Activated T-cell treated with anti-CD3 and anti-CD28 coated beads for 1 hour (primary cell): Measurements from ENCODE around the gene SLC2A3.
"Not testable (repeated sequence)": the region's sequence is repeated elsewhere in the genome, so short reads cannot be mapped to it uniquely, and the experiment has no call there.

Experiments used
- DNase-seq: peaks from one replicate; pipeline ENCODE4 v3.0.0-alpha.2; 2020; ENCODE audit warnings: low read depth

The SLC2A3 gene

GRCh38 chr12:7915661-7916403, 20.2 kb downstream of the SLC2A3 start:
- DNase-seq: no peak

DNA sequence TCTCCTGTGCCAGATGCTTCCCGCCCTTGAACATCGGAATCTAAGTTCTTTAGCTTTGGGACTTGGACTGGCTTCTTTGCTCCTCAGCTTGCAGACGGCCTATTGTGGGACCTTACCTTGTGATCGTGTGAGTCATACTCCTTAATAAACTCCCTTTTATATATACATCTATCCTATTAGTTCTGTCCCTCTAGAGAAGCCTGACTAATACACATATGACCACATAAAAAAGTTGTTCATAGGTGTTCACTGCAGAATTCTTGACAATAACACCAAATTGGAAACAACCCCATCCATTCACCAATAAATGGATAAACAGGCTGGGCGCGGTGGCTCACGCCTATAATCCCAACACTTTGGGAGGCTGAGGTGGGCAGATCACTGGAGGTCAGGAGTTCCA, 25.9 kb downstream of the SLC2A3 start:
- not testable (repeated sequence) for DNase-seq

GRCh38 chr12:7907009-7907408, 29.0 kb downstream of the SLC2A3 start:
- peak; percentile 23 for DNase-seq

DNA sequence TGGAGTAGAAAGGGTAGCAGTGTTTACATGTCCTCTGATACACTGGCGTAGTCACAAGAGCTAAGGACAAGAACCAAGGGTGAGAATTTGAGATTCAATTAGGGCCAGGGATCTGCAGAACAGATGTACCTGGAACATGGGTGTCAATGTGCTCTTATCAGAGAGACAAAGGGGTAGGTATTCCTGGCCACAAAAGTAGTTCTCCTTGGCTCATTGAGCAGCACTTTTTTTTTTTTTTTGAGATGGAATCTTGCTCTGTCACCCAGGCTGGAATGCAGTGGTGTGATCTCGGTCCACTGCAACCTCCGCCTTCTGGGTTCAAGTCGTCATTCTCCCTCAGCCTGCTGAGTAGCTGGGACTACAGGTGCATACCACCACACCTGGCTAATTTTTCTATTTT, 29.7 kb downstream of the SLC2A3 start:
- DNase-seq: not testable (repeated sequence)

DNA sequence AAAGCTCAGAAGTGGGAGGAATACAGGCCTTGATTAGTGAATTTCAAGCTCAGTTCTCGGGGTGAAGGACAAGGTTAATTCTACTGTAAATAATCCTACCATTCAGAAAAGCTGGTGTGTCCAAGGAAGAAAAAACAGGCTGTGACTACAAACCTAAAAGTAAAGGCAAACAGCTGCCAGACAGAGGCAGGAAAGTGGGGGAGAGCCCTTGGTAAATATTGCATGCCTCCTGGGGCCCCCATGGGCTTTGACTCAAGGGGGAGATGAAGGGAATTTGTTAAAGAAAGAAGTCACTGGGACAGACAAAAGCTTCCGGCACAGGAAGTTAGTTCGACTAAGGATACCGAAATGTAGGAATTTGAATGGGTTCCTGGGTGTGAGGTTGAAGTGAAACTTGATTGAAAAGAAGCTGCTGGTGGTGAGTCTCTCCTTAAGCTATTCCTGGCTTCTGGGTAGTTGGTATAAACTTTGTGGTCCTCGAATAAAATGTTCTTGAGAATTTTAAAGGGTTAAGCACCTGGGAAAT, 30.3 kb downstream of the SLC2A3 start:
- not testable (repeated sequence) for DNase-seq

DNA sequence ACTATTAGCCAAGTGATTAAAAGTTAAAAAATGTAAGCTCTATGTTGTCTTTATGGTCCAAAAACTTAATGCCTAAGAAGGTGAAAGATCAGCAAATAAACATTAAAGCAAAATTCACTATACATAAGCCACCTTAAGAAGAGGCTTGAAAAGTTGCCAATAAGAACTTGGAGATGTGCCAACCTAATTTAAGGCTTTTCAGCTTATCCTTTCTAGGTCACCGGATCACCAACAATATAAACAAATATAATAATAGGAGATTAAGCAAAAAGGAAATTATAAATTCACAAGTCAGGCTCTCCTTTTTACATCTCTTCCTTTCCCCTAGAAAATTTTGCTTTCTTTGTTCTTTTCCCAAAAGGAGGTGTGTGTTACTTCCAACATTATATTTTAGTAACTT, 30.9 kb downstream of the SLC2A3 start:
- DNase-seq: no peak

- not testable (repeated sequence) for DNase-seq
Measured at GRCh38 chr12:7902416-7902815, 33.6 kb downstream of the SLC2A3 start.

GRCh38 chr12:7899755-7900154, 36.2 kb downstream of the SLC2A3 start:
- no peak for DNase-seq

DNA sequence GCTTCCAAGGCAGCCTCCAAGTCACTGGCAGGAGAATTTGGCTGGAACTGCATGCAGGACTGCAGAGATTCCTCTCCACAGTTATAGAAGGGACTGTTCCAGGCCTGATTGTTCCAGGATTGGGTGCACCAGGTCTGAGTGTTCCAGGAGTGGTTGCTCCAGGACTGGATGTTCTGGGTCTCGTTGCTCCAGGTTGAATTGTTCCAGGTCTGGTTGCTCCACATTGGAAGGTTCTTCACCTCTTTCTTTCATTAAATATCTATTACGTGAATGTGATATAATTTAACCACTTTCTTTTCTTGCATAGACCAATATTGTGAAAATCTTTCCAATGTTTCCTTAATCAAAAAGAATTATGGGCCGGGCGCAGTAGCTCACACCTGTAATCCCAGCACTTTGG, 39.3 kb downstream of the SLC2A3 start:
- DNase-seq: not testable (repeated sequence)

DNA sequence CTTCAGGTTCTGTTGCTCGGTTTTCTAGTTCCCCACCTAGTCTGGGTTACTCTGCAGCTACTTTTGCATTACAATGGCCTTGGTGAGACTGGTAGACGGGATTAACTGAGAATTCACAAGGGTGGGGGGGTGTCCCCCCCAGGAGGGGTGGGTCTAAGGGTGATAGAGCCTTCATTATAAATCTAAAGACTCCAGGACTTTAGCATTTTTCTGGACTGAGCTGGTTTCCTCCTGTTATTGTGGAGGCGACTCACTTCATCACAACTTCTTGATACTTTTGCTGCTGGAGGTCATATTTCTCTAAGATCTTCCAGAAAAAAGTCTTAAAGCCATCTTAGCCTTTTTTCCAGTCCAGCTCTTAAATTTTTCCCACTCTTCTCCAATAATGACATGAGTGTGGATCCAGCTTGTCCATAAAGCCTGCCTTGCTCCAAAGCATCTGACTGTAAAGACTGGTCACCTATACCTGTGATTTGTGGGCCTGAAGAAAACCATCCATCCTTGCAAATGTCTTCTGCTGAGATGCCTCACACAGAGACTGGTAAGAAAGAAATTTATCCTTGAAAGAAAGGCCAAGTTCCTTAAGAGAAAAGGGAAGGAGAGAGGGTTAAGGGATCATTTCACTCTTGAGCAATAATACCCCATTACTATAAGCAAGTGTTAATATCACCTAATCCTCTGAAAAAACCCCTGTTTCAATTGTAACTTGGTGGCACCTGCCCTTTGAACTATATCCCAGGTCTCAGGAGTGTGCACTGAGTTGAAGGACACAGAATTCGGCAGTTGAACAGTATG, 43.6 kb downstream of the SLC2A3 start:
- DNase-seq: no peak

- DNase-seq: no peak
Measured at GRCh38 chr12:7884689-7885088, 51.3 kb downstream of the SLC2A3 start.

DNA sequence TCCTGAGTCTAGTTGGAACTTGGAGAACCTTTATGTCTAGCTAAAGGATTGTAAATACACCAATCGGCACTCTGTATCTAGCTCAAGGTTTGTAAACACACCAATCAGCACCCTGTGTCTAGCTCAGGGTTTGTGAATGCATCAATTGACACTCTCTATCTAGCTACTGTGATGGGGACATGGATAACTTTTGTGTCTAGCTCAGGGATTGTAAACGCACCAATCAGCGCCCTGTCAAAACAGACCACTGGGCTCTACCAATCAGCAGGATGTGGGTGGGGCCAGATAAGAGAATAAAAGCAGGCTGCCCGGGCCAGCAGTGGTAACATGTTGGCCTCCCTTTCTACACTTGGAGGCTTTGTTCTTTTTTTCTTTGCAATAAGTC, 54.3 kb downstream of the SLC2A3 start:
- not testable (repeated sequence) for DNase-seq

- DNase-seq: not testable (repeated sequence)
Measured at GRCh38 chr12:7880952-7881735, 54.8 kb downstream of the SLC2A3 start.

DNA sequence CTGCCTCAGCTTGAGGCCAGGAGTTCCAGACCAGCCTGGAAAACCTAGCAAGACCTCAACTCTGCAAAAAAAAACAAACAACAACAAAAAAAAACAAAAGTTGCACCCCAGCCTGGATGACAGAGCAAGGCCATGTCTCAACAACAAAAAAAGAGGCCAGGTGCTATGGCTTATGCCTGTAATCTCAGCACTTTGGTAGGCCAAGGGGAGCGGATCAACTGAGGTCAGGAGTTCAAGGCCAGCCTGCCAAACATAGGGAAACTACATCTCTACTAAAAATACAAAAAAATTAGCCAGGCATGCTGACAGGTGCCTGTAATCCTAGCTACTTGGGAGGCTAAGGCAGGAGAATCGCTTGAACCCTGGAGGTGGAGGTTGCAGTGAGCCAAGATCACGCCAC, 56.7 kb downstream of the SLC2A3 start:
- no peak for DNase-seq

- DNase-seq: no peak
Measured at GRCh38 chr12:7877420-7877819, 58.6 kb downstream of the SLC2A3 start.

DNA sequence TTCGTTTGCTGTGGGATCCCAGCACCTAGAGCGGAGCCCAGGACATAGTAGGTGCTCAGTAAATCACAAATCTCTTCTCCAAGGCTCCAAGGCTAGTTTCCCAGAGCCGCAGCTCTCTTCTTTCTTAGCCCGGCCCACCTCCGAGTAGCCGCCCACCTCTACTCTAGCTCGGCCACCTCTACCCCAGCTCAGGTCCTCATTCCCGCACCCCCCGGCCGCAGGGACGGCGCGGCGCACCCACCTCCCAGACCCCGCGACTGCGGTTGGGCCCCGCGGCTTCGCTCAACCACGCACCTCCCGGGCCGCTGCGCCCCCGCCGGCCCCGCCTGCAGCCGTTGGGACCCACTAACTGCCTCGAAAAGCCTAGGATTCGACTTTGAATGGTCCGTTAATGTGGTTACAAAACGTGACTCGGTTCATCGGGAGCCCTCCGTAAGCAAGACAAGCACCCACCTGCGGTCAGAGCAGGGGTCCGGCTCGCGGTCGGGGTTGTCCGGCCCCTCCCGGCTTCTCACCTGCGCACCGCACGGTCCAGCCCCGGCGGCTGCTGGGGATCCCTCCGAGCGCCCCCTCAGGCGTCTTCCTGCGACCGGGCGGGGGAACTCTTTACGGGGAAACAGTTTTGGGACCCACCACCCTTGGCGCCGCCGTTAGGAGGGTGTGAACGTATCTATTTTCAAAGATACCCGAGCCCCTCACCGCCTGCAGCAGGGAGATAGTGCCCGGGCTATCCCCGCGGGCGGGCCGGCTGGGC, 63.2 kb downstream of the SLC2A3 start, which contains the start of gene SLC2A14:
Gene SLC2A14 (minus strand): TSS at position 350 of the 754 bp plus-strand sequence. CDS start 3,035 bp downstream, outside the sequence.
- DNase-seq: no peak

DNA sequence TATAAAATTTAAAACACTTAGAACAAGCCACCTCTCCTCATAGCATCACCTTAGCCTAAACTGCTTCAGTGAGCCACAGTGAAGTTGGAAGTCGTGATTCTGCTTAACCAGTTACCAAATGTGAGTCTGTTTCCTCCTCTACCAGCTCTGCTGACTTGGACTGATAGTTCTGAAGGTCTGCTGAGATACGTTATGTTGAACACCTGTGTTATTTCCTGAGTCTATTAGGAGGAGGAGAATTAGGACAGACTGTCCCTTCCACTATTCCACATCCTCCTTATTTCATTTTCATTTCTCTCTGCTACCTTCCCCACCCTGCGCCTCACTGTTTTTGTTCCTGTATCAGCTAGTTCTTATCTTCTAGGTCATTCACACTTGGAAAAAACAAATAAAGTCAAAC, 65.7 kb downstream of the SLC2A3 start:
- no peak for DNase-seq
